ENCODE measurements around the gene NIF3L1.

The NIF3L1 gene

DNA sequence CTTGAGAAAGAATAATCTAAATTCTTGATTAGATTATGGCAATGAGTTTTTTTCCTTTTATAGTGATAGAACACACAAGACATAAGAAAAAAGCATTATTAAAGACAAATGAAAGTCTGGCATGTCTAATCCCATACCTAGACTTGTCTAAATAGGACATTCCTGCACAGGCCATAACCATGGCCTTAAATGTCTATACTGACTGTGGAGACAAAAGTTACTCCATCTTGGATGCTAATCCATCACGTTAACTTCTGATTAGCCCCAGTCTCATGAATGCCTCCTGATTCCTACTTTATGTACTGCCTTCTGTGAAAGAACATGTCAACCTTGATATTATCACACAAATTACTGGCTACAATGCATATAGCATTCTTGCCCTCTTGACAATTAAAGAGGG, 50.7 kb downstream of the NIF3L1 start:
- no peaks in the 10 kb centered on the region for H3K9me3 ChIP-seq (ENCODE audit: control insufficient read depth in 1 of 2, low read length in 2 of 2)
- no peak overlapping the region for H3K4me3 ChIP-seq (ENCODE audit: low read depth in 1 of 2, low read length in 2 of 2)
- no peaks in the 10 kb centered on the region for H3K4me1 ChIP-seq (ENCODE audit: control insufficient read depth in 1 of 2, insufficient read depth in 2 of 2, low read length in 2 of 2)
- no peak overlapping the region for H3K27ac ChIP-seq (ENCODE audit: low read length)
- peaks cover 32 to 61% of the 10 kb centered on the region in 2 donors for H3K36me3 ChIP-seq (ENCODE audit: control insufficient read depth in 1 of 2, insufficient read depth in 2 of 2, low read length in 2 of 2)
- no peaks in the 10 kb centered on the region for H3K27me3 ChIP-seq (ENCODE audit: low read depth, low read length)

DNA sequence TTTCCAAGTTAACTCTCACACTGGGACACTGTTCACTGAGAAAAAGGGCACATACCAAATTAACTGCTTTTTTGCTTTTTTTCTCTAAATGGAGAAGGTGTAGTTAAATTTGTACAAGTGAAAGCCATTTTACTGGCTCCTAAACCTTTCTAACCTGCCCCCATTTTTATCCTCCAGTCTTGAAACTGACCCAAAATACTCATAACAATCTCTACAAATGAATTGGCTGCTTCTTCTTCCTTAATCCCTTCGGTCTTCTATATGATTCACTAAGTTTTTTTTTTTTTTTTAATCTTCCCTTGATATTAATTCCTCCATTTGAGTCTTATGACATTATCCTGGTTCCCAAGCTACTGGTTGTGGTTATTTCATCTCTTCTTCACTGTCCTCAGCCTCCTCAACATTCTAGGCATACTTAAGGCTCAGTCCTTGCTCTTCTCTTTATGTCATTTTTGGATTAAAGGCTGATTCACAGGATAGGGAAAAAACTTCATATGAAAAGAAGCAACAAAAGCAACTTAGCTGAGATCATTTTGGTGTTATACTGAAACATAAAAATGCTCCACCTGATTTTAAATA, 54.4 kb downstream of the NIF3L1 start:
- Histone ChIP-seq H3K36me3 (ENCODE audit: control insufficient read depth in 1 of 2, insufficient read depth in 2 of 2, low read length in 2 of 2) (peaks cover 12 to 46% of the 10 kb centered on the region in 2 donors), H3K27me3 (ENCODE audit: low read depth, low read length) (no peaks in the 10 kb centered on the region), H3K4me3 (ENCODE audit: low read depth in 1 of 2, low read length in 2 of 2) (no peak overlapping the region), H3K27ac (ENCODE audit: low read length) (no peak overlapping the region), H3K4me1 (ENCODE audit: control insufficient read depth in 1 of 2, insufficient read depth in 2 of 2, low read length in 2 of 2) (no peaks in the 10 kb centered on the region), H3K9me3 (ENCODE audit: control insufficient read depth in 1 of 2, low read length in 2 of 2) (no peaks in the 10 kb centered on the region)

DNA sequence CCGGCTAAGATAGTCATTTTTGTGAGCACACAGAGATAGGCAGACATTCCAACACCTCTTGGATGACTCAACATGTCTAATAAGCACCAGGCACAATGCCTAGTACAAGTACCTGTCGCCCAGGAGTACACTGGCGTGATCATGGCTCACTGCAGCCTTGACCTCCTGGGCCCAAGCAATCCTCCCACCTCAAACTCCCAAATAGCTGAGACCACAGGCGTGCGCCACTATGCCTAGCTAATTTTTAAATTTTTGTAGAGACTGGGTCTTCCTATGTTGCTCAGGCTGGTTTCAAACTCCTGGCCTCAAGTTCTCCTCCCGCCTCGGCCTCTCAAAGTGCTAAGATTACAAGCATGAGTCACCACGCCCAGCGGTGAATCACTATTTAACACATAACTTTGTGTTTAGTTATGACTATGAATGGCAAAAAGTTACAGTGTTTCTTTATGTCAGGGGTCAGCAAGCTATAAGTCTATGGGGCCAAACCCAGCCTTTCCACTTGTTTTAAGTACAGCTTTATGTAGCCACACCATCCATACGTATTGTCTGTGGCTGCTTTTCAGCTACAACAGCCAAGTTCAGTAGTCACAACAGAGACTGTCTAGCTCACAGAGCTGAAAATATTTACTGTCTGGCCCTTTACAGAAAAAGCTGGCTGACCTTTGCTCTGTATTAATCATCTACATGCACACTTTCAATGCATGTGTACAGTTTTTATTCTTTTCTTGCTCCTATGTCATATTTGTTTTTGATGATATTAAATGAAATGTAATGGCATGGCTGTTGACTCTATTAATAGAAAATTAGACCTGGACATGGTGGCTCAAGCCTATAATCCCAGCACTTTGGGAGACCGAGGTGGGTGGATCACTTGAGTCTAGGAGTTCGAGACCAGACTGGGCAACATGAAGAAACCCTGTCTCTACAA, 55.6 kb downstream of the NIF3L1 start:
- Histone ChIP-seq H3K4me1 (ENCODE audit: control insufficient read depth in 1 of 2, insufficient read depth in 2 of 2, low read length in 2 of 2) (no peaks in the 10 kb centered on the region), H3K36me3 (ENCODE audit: control insufficient read depth in 1 of 2, insufficient read depth in 2 of 2, low read length in 2 of 2) (peaks cover 12 to 46% of the 10 kb centered on the region in 2 donors), H3K27me3 (ENCODE audit: low read depth, low read length) (no peaks in the 10 kb centered on the region), H3K27ac (ENCODE audit: low read length) (no peak overlapping the region), H3K4me3 (ENCODE audit: low read depth in 1 of 2, low read length in 2 of 2) (no peak overlapping the region), H3K9me3 (ENCODE audit: control insufficient read depth in 1 of 2, low read length in 2 of 2) (no peaks in the 10 kb centered on the region)

DNA sequence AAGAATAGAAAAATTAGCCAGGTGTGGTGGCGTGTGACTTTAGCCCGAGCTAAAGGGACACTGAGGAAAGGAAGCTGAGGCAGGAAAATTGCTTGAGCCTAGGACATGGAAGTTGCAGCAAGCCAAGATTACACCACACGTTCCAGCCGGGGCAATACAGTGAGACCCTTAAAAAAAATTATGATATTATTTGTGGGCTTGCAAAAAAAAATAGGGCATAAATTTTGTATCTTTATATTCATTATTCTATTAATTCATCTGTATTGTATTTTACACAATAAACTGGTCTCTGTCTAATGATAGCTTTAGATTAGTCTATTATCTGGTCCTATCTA, 56.2 kb downstream of the NIF3L1 start:
- Histone ChIP-seq H3K27ac (ENCODE audit: low read length) (no peak overlapping the region), H3K4me1 (ENCODE audit: control insufficient read depth in 1 of 2, insufficient read depth in 2 of 2, low read length in 2 of 2) (no peaks in the 10 kb centered on the region), H3K9me3 (ENCODE audit: control insufficient read depth in 1 of 2, low read length in 2 of 2) (no peaks in the 10 kb centered on the region), H3K27me3 (ENCODE audit: low read depth, low read length) (no peaks in the 10 kb centered on the region), H3K36me3 (ENCODE audit: control insufficient read depth in 1 of 2, insufficient read depth in 2 of 2, low read length in 2 of 2) (peaks cover 12 to 39% of the 10 kb centered on the region in 2 donors), H3K4me3 (ENCODE audit: low read depth in 1 of 2, low read length in 2 of 2) (no peak overlapping the region)

DNA sequence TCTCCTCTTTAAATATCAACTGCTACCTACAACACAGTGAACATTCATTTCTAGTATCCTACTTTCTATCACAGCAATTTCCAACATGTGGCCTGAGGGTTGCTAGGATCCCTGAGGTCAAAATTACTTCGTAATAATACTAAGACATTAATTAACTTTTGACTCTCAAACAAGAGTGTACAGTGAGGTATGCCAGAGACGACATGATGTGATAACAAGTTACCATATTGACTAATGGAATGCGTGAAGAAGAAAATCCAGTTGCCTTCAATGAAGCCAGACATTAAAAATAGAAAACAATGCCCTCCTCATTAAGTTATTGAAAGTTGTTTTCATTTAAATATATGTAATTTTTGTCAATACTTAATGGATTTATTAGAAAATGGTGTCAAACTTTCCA, 61.2 kb downstream of the NIF3L1 start:
- Histone ChIP-seq H3K27ac (ENCODE audit: low read length) (no peak overlapping the region), H3K4me3 (ENCODE audit: low read depth in 1 of 2, low read length in 2 of 2) (no peak overlapping the region), H3K9me3 (ENCODE audit: control insufficient read depth in 1 of 2, low read length in 2 of 2) (no peaks in the 10 kb centered on the region), H3K4me1 (ENCODE audit: control insufficient read depth in 1 of 2, insufficient read depth in 2 of 2, low read length in 2 of 2) (no peaks in the 10 kb centered on the region), H3K36me3 (ENCODE audit: control insufficient read depth in 1 of 2, insufficient read depth in 2 of 2, low read length in 2 of 2) (peaks cover 18 to 37% of the 10 kb centered on the region in 2 donors), H3K27me3 (ENCODE audit: low read depth, low read length) (no peaks in the 10 kb centered on the region)
